CD14-positive monocyte (primary cell): Measurements from ENCODE around the gene UBE4A. TPM values are rescaled to one million over a fixed set of nuclear protein-coding genes. Genes with fewer than 3 reads are reported as not detected.

Source experiments
- DNase-seq, 3 donors: peaks; one replicate each; pipeline ENCODE4 v3.0.0-alpha.2; 2011 to 2022
- H2AFZ ChIP-seq: 2 replicates; pipeline ENCODE4 v1.6.0; 2012; ENCODE audit warnings: mild to moderate bottlenecking, low read depth, low read length, inconsistent platforms; ENCODE audit not compliant: insufficient read depth, poor library complexity, severe bottlenecking
- H3K27ac ChIP-seq, 2 donors: 1 replicate in 1 of 2; 2 replicates in 1 of 2; pipeline ENCODE4 v1.5.1; 2012 to 2013; ENCODE audit warnings: low read length in 2 of 2, control low read depth in 1 of 2, inconsistent platforms in 1 of 2, low read depth in 1 of 2, mild to moderate bottlenecking in 1 of 2
- H3K27me3 ChIP-seq, 2 donors: one replicate each; pipeline versions ENCODE4 v1.6.0 to v1.6.1; 2011 to 2013; ENCODE audit warnings: low read length in 2 of 2; ENCODE audit not compliant: control insufficient read depth in 2 of 2, insufficient read depth in 2 of 2
- H3K36me3 ChIP-seq, 2 donors: replicated peaks in 1 of 2; 1 replicate in 1 of 2; 2 replicates in 1 of 2; pipeline versions ENCODE4 v1.5.1 to v1.6.1; 2012 to 2013; ENCODE audit warnings: low read length in 2 of 2, control low read depth in 1 of 2, inconsistent platforms in 1 of 2, mild to moderate bottlenecking in 1 of 2; ENCODE audit not compliant: insufficient read depth in 2 of 2, control insufficient read depth in 1 of 2
- H3K4me1 ChIP-seq, 2 donors: 1 replicate in 1 of 2; 2 replicates in 1 of 2; pipeline versions ENCODE4 v1.5.1 to v1.6.1; 2012 to 2013; ENCODE audit warnings: low read length in 2 of 2, control low read depth in 1 of 2, inconsistent platforms in 1 of 2, mild to moderate bottlenecking in 1 of 2, moderate library complexity in 1 of 2; ENCODE audit not compliant: insufficient read depth in 2 of 2, control insufficient read depth in 1 of 2
- H3K4me2 ChIP-seq: replicated peaks from 2 replicates; pipeline ENCODE3; 2012; ENCODE audit warnings: low read length, moderate library complexity, mild to moderate bottlenecking; ENCODE audit not compliant: poor library complexity, severe bottlenecking; ENCODE audit errors: extremely low read depth
- H3K4me3 ChIP-seq, 3 experiments: fragments of 200-600 bp in 1 of 3; sonication (generic) in 1 of 3; replicated peaks in 1 of 3; 1 replicate in 2 of 3; 2 replicates in 1 of 3; pipeline ENCODE4 v1.5.1; 2011 to 2013; ENCODE audit warnings: low read length in 3 of 3, mild to moderate bottlenecking in 3 of 3, control low read depth in 2 of 3, low read depth in 2 of 3, inconsistent platforms in 1 of 3, moderate library complexity in 1 of 3
- H3K79me2 ChIP-seq: 2 replicates; pipeline ENCODE4 v1.6.0; 2012; ENCODE audit warnings: mild to moderate bottlenecking, control low read depth, inconsistent platforms, low read length, moderate library complexity; ENCODE audit not compliant: insufficient read depth
- H3K9ac ChIP-seq: 2 replicates; pipeline ENCODE4 v1.6.0; 2017; ENCODE audit warnings: low read length, mild to moderate bottlenecking; ENCODE audit not compliant: insufficient read depth, poor library complexity, severe bottlenecking
- H3K9me3 ChIP-seq, 2 donors: replicated peaks in 1 of 2; 1 replicate in 1 of 2; 2 replicates in 1 of 2; pipeline versions ENCODE4 v1.5.1 to v1.6.1; 2012 to 2013; ENCODE audit warnings: low read length in 2 of 2, control low read depth in 1 of 2; ENCODE audit not compliant: control insufficient read depth in 1 of 2, insufficient read depth in 1 of 2
- H4K20me1 ChIP-seq: 2 replicates; pipeline ENCODE4 v1.6.0; 2012; ENCODE audit warnings: mild to moderate bottlenecking, low read length, control low read depth, moderate library complexity; ENCODE audit not compliant: insufficient read depth
- H3K27ac Mint-ChIP-seq, 7 donors: one replicate each; pipeline ENCODE4 v1.8.0; 2020; ENCODE audit warnings: mild to moderate bottlenecking in 7 of 7, mixed read lengths in 7 of 7, moderate library complexity in 6 of 7, inconsistent platforms in 2 of 7
- H3K27me3 Mint-ChIP-seq, 3 donors: one replicate each; pipeline ENCODE4 v1.8.0; 2021 to 2022; ENCODE audit warnings: low read depth in 3 of 3, mild to moderate bottlenecking in 3 of 3, mixed read lengths in 3 of 3, moderate library complexity in 3 of 3, inconsistent platforms in 1 of 3
- H3K36me3 Mint-ChIP-seq, 2 donors: one replicate each; pipeline ENCODE4 v1.8.0; 2020; ENCODE audit warnings: mixed read lengths in 2 of 2, inconsistent platforms in 1 of 2, mild to moderate bottlenecking in 1 of 2
- H3K4me1 Mint-ChIP-seq: one replicate; pipeline ENCODE4 v1.8.0; 2020; ENCODE audit warnings: mild to moderate bottlenecking, mixed read lengths
- H3K4me3 Mint-ChIP-seq, 2 donors: one replicate each; pipeline ENCODE4 v1.8.0; 2020; ENCODE audit warnings: mild to moderate bottlenecking in 2 of 2, mixed read lengths in 2 of 2, moderate library complexity in 1 of 2
- H3K9me3 Mint-ChIP-seq, 7 donors: one replicate each; pipeline ENCODE4 v1.8.0; 2020 to 2022; ENCODE audit warnings: mixed read lengths in 7 of 7, mild to moderate bottlenecking in 6 of 7, moderate library complexity in 6 of 7, inconsistent platforms in 2 of 7
- WGBS: methylation state at CpG from one replicate; pipeline ENCODE4 v1.1.5; 2013; ENCODE audit warnings: missing lambda C conversion rate; ENCODE audit not compliant: insufficient coverage; 5-methylcytosine and 5-hydroxymethylcytosine counted together
- intact Hi-C, 2 donors: fragments of 100-400 bp; cut with micrococcal nuclease; formaldehyde crosslinking; loops; one replicate each; pipeline versions ENCODE4 v1.15.0 to v1.15.1; 2023
- polyA plus RNA-seq, 3 donors: library from polyadenylated mRNA; depleted of rRNA in 1 of 3; unstranded in 2 of 3; stranded (reverse) in 1 of 3; fragments of 300-500 nt in 2 of 3; fragments of >200 nt in 1 of 3; fragmentation: Illumina TruSeq in 2 of 3; gene quantifications; 1 replicate in 2 of 3; 2 replicates in 1 of 3; pipeline ENCODE4 v1.2.3, GENCODE V29; 2012 to 2021
- TF ChIP-seq, protein P1 (sequence below): fragments of 200-600 bp; IDR thresholded peaks from one replicate; pipeline ENCODE4 v1.8.0; 2022; ENCODE audit warnings: antibody characterized with exemption, mild to moderate bottlenecking

UBE4A gene
- polyA plus RNA-seq, 3 donors, result 21.6 to 33.9 (median 22.7) TPM

DNA sequence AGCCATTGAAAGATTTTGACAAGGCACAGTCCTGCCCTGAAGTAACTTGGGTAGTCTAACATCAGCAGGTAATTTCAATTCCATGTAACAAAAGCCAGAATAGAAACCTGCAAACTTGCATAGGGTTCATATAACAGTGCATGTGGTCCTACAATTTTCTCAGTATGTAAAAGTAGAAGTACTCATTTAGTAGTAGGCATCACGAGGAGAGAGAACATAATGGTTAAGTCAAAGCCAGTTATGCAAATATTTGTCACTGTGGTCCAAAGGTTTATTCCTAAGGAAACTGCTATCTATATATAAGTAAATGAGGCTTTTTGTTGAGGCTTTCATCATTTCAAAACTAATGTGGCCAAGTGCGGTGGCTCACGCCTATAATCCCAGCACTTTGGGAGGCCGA is 52.1 kb downstream of the UBE4A start:
- Mint-ChIP-seq H3K27ac (peak overlapping the region in 1 of 7 donors; percentile 24), H3K4me1 (no peaks in the 10 kb centered on the region), H3K9me3 (no peaks in the 10 kb centered on the region), H3K27me3 (no peaks in the 10 kb centered on the region), H3K4me3 (no peak overlapping the region), H3K36me3 (peaks cover 33 to 54% of the 10 kb centered on the region in 2 donors)
- H3K36me3 ChIP-seq, result peaks cover 35 to 55% of the 10 kb centered on the region in 2 donors
- intact Hi-C loops, result no loop called here
- H3K4me2 ChIP-seq, result no peak overlapping the region
- DNase-seq, result no peak
- H3K27ac ChIP-seq, result no peak overlapping the region
- H4K20me1 ChIP-seq, result peaks cover 54% of the 10 kb centered on the region
- no peaks in the 10 kb centered on the region for H3K27me3 ChIP-seq
- peaks cover 12% of the 10 kb centered on the region for H3K79me2 ChIP-seq
- no peak overlapping the region for H3K4me3 ChIP-seq
- H3K9ac ChIP-seq, result no peak overlapping the region
- H3K4me1 ChIP-seq, result peaks cover 17 to 19% of the 10 kb centered on the region in 2 donors
- TF ChIP-seq, protein P1, sequence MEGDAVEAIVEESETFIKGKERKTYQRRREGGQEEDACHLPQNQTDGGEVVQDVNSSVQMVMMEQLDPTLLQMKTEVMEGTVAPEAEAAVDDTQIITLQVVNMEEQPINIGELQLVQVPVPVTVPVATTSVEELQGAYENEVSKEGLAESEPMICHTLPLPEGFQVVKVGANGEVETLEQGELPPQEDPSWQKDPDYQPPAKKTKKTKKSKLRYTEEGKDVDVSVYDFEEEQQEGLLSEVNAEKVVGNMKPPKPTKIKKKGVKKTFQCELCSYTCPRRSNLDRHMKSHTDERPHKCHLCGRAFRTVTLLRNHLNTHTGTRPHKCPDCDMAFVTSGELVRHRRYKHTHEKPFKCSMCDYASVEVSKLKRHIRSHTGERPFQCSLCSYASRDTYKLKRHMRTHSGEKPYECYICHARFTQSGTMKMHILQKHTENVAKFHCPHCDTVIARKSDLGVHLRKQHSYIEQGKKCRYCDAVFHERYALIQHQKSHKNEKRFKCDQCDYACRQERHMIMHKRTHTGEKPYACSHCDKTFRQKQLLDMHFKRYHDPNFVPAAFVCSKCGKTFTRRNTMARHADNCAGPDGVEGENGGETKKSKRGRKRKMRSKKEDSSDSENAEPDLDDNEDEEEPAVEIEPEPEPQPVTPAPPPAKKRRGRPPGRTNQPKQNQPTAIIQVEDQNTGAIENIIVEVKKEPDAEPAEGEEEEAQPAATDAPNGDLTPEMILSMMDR, result no peak
- no peaks in the 10 kb centered on the region for H3K9me3 ChIP-seq
- no CpG with 5 or more reads among the region's 4 CpGs for WGBS
- no peak overlapping the region for H2AFZ ChIP-seq

DNA sequence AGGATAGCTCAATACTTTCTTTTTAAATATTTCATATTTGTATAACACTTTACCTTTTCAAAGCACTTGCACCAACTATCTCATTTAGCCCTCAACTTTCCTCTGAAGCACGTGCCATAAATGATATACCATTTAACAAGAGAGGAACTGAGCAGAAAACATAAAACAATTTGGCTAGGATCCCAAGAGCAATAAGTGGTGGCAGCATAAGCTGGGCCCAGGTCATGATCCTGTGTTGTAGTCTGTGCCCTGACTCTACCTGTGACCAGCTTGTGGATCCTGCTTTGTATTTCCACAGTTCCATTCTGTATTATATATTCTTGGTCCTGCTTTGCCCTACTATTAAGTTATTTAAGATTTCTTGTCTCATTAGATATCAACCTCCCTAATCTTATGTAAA is 53.5 kb downstream of the UBE4A start:
- H3K9ac ChIP-seq, result no peak overlapping the region
- Mint-ChIP-seq H3K9me3 (no peaks in the 10 kb centered on the region), H3K4me1 (no peaks in the 10 kb centered on the region), H3K36me3 (peaks cover 22 to 40% of the 10 kb centered on the region in 2 donors), H3K27me3 (peaks cover 0 to 1% (median 0%) of the 10 kb centered on the region in 3 donors), H3K4me3 (no peak overlapping the region), H3K27ac (peak overlapping the region in 2 of 7 donors; percentile 6 to 20)
- H4K20me1 ChIP-seq, result peaks cover 42% of the 10 kb centered on the region
- no peak overlapping the region for H2AFZ ChIP-seq
- no peaks in the 10 kb centered on the region for H3K27me3 ChIP-seq
- DNase-seq, result no peak
- H3K9me3 ChIP-seq, result no peaks in the 10 kb centered on the region
- no peak overlapping the region for H3K4me3 ChIP-seq
- intact Hi-C loops, result no loop called here
- H3K79me2 ChIP-seq, result no peaks in the 10 kb centered on the region
- WGBS, result 57% methylated on average over 1 of the region's 1 CpG
- H3K36me3 ChIP-seq, result peaks cover 23 to 42% of the 10 kb centered on the region in 2 donors
- H3K27ac ChIP-seq, result no peak overlapping the region
- H3K4me1 ChIP-seq, result peaks cover 17 to 19% of the 10 kb centered on the region in 2 donors
- TF ChIP-seq, protein P1, result no peak
- no peak overlapping the region for H3K4me2 ChIP-seq
